Hematopoietic multipotent progenitor cell treated with erythropoietin and hydrocortisone succinate and interleukin-3 and kit ligand, for 8 days (in vitro differentiated cells): ENCODE measurements around the gene TYROBP.

Experiments
- DNase-seq: peaks from one replicate; pipeline ENCODE4 v3.0.0-alpha.2; 2015

TYROBP gene

GRCh38 chr19:35869327-35870123 lies 38.6 kb downstream of the TYROBP start:
- peak; percentile 90 for DNase-seq

GRCh38 chr19:35868823-35869326 lies 39.2 kb downstream of the TYROBP start:
- no peak for DNase-seq

GRCh38 chr19:35868172-35868822 lies 39.8 kb downstream of the TYROBP start, which contains the start of gene APLP1:
Gene APLP1 (plus strand): TSS chr19:35868574. CDS start chr19:35868637, 63 bp downstream.
- peak; percentile 33 for DNase-seq

- no peak for DNase-seq
Measured at GRCh38 chr19:35863018-35863417, 45.1 kb downstream of the TYROBP start.

- DNase-seq: no peak
Measured at GRCh38 chr19:35862528-35862927, 45.6 kb downstream of the TYROBP start.

GRCh38 chr19:35861640-35862160 lies 46.4 kb downstream of the TYROBP start:
- DNase-seq: no peak

GRCh38 chr19:35860818-35861639 lies 47.1 kb downstream of the TYROBP start:
- DNase-seq: no peak

- no peak for DNase-seq
Measured at GRCh38 chr19:35860436-35860817, 47.7 kb downstream of the TYROBP start.

GRCh38 chr19:35859414-35859813 lies 48.7 kb downstream of the TYROBP start:
- DNase-seq: no peak

- DNase-seq: no peak
Measured at GRCh38 chr19:35858311-35858710, 49.8 kb downstream of the TYROBP start.

- DNase-seq: no peak
Measured at GRCh38 chr19:35856546-35857149, 51.4 kb downstream of the TYROBP start, which contains the start of gene KIRREL2. Gene KIRREL2 (plus strand): TSS chr19:35856911. CDS start chr19:35857120, 209 bp downstream.
